Vagina (tissue), 2 donors: ENCODE data around the gene MAPRE2. TPM values are rescaled to one million over a fixed set of nuclear protein-coding genes. Genes with fewer than 3 reads are reported as not detected.

ENCODE experiments used
- DNase-seq, 2 donors: peaks; one replicate each; pipeline ENCODE4 v3.0.0-alpha.2; 2017; ENCODE audit errors: extremely low spot score in 2 of 2
- H3K27ac ChIP-seq: fragments of 200-600 bp; sonication (generic); one replicate; pipeline ENCODE4 v1.5.1; 2019
- H3K27me3 ChIP-seq: fragments of 200-600 bp; sonication (generic); one replicate; pipeline ENCODE4 v1.5.1; 2019
- H3K36me3 ChIP-seq, 2 donors: fragments of 200-600 bp; sonication (generic); one replicate each; pipeline ENCODE4 v1.5.1; 2017 to 2019
- H3K4me1 ChIP-seq: fragments of 200-600 bp; sonication (generic); one replicate; pipeline ENCODE4 v1.5.1; 2019
- H3K4me3 ChIP-seq, 2 donors: fragments of 200-600 bp; sonication (generic); 1 replicate in 1 of 2; 2 replicates in 1 of 2; pipeline ENCODE4 v1.5.1; 2016 to 2019
- H3K9me3 ChIP-seq: fragments of 200-600 bp; sonication (generic); one replicate; pipeline ENCODE4 v1.5.1; 2019
- intact Hi-C: fragments of 100-400 bp; cut with DNase I; formaldehyde crosslinking; loops from one replicate; pipeline ENCODE4 v1.15.1; 2023
- small RNA-seq: library from RNA; depleted of rRNA; stranded (forward); fragments of <200 nt; gene quantifications from one replicate; pipeline ENCODE3, GENCODE V24; 2016
- total RNA-seq: library from RNA; depleted of rRNA; stranded (reverse); fragments of >200 nt; gene quantifications from one replicate; pipeline ENCODE4 v1.2.3, GENCODE V29; 2016
- TF ChIP-seq, protein P1 (sequence below), 3 experiments: fragments of 450-650 bp in 2 of 3; fragments of 200-600 bp in 1 of 3; sonication (generic) in 1 of 3; IDR thresholded peaks; one replicate each; pipeline ENCODE4 v1.5.1; 2017 to 2019; ENCODE audit warnings: antibody characterized with exemption in 3 of 3, mild to moderate bottlenecking in 2 of 3, moderate library complexity in 2 of 3

Gene MAPRE2
- total RNA-seq, 1 donor from 2014 or later = 21.4 TPM

DNA sequence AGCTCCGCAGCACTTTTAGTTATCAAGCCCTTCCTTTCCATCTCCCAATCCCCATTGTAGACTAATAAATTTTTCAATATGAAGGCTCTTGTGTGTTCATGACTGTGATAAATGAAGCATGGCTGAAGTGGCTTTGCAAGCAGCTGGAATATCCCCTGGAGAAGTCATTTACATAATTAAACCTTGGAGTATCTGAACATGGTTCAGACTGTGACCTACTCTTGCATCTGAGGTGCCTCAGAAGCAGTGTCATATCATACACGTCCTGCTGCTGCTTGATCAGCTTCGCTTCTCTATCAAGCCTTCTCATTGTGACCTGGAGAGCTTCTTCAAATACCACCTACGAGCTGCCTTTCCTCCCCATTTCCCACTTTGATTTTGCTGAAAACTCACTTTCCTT, 151.2 kb downstream of the MAPRE2 start:
- Histone ChIP-seq H3K36me3 (no peaks in the 10 kb centered on the region), H3K27me3 (no peaks in the 10 kb centered on the region), H3K9me3 (no peaks in the 10 kb centered on the region), H3K4me1 (no peaks in the 10 kb centered on the region), H3K4me3 (no peak overlapping the region), H3K27ac (no peak overlapping the region)
- DNase-seq = no peak
- TF ChIP-seq, protein P1, sequence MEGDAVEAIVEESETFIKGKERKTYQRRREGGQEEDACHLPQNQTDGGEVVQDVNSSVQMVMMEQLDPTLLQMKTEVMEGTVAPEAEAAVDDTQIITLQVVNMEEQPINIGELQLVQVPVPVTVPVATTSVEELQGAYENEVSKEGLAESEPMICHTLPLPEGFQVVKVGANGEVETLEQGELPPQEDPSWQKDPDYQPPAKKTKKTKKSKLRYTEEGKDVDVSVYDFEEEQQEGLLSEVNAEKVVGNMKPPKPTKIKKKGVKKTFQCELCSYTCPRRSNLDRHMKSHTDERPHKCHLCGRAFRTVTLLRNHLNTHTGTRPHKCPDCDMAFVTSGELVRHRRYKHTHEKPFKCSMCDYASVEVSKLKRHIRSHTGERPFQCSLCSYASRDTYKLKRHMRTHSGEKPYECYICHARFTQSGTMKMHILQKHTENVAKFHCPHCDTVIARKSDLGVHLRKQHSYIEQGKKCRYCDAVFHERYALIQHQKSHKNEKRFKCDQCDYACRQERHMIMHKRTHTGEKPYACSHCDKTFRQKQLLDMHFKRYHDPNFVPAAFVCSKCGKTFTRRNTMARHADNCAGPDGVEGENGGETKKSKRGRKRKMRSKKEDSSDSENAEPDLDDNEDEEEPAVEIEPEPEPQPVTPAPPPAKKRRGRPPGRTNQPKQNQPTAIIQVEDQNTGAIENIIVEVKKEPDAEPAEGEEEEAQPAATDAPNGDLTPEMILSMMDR (IDR thresholded peaks at IDR 0.05) = no peak
- intact Hi-C loops = no loop called here

Small RNAs within 50 kb of the gene (small RNA-seq; reads per million reads assigned to genes)
- not detected for gene AC015967.2

Other genes with a start within 250 kb of the MAPRE2 start
- 31.9 TPM for gene ZNF397, start 199.6 kb downstream of the MAPRE2 start, total RNA-seq
- 19.4 TPM for gene ZSCAN30, start 248.8 kb downstream of the MAPRE2 start, total RNA-seq